GM12864 (cell line): ENCODE data around the gene FUT6.

Experiments
- DNase-seq: peaks from one replicate; pipeline ENCODE4 v3.0.0-alpha.2; 2011; ENCODE audit warnings: low read depth
- H3K4me3 ChIP-seq: 2 replicates; pipeline ENCODE4 v1.5.1; 2011; ENCODE audit warnings: mild to moderate bottlenecking, low read depth, low read length, control low read depth
- CTCF ChIP-seq: IDR thresholded peaks from 2 replicates; pipeline ENCODE4 v1.5.1; 2011; ENCODE audit warnings: low read depth, mild to moderate bottlenecking, moderate library complexity, low read length, control low read depth, inconsistent platforms; ENCODE audit errors: missing control alignments

The FUT6 gene

GRCh38 chr19:5837761-5838352, 1.6 kb downstream of the FUT6 start:
- no peak for DNase-seq
- H3K4me3 ChIP-seq = no peak overlapping the region
- no peak for TF ChIP-seq CTCF

- no peak for TF ChIP-seq CTCF
- DNase-seq = no peak
- H3K4me3 ChIP-seq = no peak overlapping the region
Measured at GRCh38 chr19:5832527-5833216, 6.8 kb downstream of the FUT6 start.

GRCh38 chr19:5832061-5832460, 7.4 kb downstream of the FUT6 start:
- TF ChIP-seq CTCF = no peak
- no peak overlapping the region for H3K4me3 ChIP-seq
- no peak for DNase-seq

DNA sequence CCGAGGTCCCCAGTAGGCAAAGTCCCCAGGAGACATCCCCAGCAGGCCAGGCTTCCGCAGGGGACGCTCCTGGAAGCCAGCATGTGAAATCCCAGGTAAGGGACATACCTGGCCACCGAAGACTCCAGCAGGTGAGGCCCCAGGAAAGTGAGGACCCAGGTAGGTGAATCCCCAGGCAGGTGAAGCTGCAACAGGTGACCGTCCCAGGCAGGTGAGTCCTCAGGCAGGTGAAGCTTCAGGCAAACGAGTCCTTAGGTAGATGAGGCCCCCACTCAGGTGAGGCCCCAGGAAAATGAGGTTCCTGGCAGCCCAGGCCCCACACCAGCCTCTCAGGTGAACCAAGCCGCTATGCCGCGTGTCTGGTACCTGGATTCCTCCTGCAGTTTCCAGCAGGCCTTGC, 8.3 kb downstream of the FUT6 start:
- DNase-seq = no peak
- no peak overlapping the region for H3K4me3 ChIP-seq
- TF ChIP-seq CTCF = no peak

GRCh38 chr19:5829567-5830310, 9.8 kb downstream of the FUT6 start:
- no peak for TF ChIP-seq CTCF
- no peak for DNase-seq
- no peak overlapping the region for H3K4me3 ChIP-seq

DNA sequence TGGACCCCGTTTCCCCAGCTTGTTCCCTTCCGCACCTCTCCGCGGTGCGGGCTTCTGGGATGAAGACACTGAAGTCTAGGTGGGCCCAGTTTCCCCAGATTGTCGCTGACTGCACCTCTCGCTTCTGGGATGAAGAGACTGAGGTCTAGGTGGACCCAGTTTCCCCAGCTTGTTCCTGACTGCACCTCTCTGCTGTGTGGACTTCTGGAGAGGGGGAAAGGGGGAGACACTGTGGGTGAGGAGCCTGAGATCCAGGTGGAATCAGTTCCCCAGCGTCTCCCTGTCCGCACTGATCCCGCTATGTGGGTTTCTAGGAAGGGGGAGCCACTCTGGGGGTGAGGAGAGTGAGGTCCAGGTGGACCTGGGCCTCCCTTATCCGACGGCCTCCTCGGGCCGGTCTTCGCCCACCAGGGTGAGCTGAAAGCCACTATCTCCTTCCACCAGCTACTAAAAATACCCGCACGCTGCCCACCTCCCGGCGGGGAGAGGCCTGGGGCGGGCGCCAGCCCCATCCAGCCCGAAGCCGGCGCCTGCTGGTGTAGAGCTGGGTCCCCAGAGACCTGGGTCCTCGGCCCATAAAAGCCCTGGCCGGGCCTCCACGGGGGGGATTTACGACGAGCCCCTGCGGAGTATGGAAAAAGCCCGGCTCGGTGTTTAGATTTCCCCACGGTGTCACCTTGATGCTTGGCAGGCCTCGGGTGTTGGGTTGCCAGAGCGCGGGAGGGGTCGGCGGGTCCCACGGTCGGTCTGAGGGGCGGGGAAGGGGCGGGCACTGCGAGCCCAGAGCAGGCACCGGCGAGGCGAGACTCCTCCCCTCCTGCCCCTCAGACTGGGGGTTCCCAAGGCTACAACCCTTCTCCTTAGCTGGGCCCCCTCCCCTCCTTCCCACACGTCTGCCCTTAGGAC, 10.6 kb downstream of the FUT6 start:
- peak overlapping the region; percentile 66 for H3K4me3 ChIP-seq
- DNase-seq = no peak
- no peak for TF ChIP-seq CTCF
